Measurements from ENCODE around the gene TCP11L2. TPM values are rescaled to one million over a fixed set of nuclear protein-coding genes. Genes with fewer than 3 reads are reported as not detected.

The TCP11L2 gene
- polyA plus RNA-seq, 1 donor from 2014 or later, result 16.6 TPM

GRCh38 chr12:106281056-106281782 lies 21.3 kb upstream of the TCP11L2 start:
- H3K27ac ChIP-seq (ENCODE audit: low read length), result no peak overlapping the region
- no peak overlapping the region for H3K9ac ChIP-seq (ENCODE audit: low read length)
- H3K36me3 ChIP-seq (ENCODE audit: insufficient read depth, low read length), result no peaks in the 10 kb centered on the region
- H3K27me3 ChIP-seq (ENCODE audit: insufficient read depth, low read depth, low read length), result no peaks in the 10 kb centered on the region
- no peaks in the 10 kb centered on the region for H4K20me1 ChIP-seq (ENCODE audit: insufficient read depth)
- H3F3A ChIP-seq (ENCODE audit: insufficient read depth, low read length, poor library complexity, severe bottlenecking), result no peaks in the 10 kb centered on the region
- no peaks in the 10 kb centered on the region for H3K9me3 ChIP-seq (ENCODE audit: low read length)
- H3K4me3 ChIP-seq (ENCODE audit: low read length), result no peak overlapping the region
- TF ChIP-seq MXI1 (conservative IDR thresholded peaks at IDR 0.05; ENCODE audit: poor library complexity, severe bottlenecking), result no peak
- no peak for TF ChIP-seq SMC3 (conservative IDR thresholded peaks at IDR 0.05; ENCODE audit: poor library complexity)
- TF ChIP-seq, protein P1, sequence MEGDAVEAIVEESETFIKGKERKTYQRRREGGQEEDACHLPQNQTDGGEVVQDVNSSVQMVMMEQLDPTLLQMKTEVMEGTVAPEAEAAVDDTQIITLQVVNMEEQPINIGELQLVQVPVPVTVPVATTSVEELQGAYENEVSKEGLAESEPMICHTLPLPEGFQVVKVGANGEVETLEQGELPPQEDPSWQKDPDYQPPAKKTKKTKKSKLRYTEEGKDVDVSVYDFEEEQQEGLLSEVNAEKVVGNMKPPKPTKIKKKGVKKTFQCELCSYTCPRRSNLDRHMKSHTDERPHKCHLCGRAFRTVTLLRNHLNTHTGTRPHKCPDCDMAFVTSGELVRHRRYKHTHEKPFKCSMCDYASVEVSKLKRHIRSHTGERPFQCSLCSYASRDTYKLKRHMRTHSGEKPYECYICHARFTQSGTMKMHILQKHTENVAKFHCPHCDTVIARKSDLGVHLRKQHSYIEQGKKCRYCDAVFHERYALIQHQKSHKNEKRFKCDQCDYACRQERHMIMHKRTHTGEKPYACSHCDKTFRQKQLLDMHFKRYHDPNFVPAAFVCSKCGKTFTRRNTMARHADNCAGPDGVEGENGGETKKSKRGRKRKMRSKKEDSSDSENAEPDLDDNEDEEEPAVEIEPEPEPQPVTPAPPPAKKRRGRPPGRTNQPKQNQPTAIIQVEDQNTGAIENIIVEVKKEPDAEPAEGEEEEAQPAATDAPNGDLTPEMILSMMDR (IDR thresholded peaks at IDR 0.05; ENCODE audit: poor library complexity, severe bottlenecking), result no peak
- TF ChIP-seq EP300 (conservative IDR thresholded peaks at IDR 0.05; ENCODE audit: poor library complexity, severe bottlenecking), result no peak
- TF ChIP-seq REST (IDR thresholded peaks at IDR 0.05; ENCODE audit: borderline replicate concordance), result no peak
- no peak for TF ChIP-seq RAD21 (conservative IDR thresholded peaks at IDR 0.05)
- no peak for TF ChIP-seq EZH2 (IDR thresholded peaks at IDR 0.05; ENCODE audit: borderline replicate concordance, insufficient read depth, low read length, poor library complexity, severe bottlenecking)
- TF ChIP-seq TAF1 (IDR thresholded peaks at IDR 0.05; ENCODE audit: low read depth), result no peak
- no peak for TF ChIP-seq POLR2AphosphoS5 (IDR thresholded peaks at IDR 0.05)
- H3K4me2 ChIP-seq (ENCODE audit: low read length), result no peak overlapping the region
- no peaks in the 10 kb centered on the region for H3K9me2 ChIP-seq (ENCODE audit: insufficient read depth, low read length)
- no peaks in the 10 kb centered on the region for H3K79me2 ChIP-seq (replicated peaks; ENCODE audit: insufficient read depth, low read length)
- H2AFZ ChIP-seq (ENCODE audit: low read depth, low read length), result no peak overlapping the region

DNA sequence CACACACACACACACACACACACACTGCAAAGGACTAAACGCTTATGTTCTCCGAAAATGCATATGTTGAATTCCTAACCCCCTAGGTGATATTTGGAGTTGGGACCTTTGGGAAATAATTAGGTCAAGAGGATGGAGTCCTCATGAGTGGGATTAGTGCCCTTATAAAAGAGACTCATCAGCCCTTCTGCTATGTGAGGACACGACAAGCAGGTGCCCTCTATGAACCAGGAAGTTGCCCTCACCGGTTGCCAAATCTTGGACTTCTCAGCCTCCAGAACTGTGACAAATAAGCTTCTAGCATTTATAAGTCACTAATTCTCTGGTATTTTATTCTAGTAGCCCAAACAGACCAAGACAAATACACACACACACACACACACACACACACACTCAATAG lies 20.7 kb upstream of the TCP11L2 start:
- no peaks in the 10 kb centered on the region for H3F3A ChIP-seq (ENCODE audit: insufficient read depth, low read length, poor library complexity, severe bottlenecking)
- no peaks in the 10 kb centered on the region for H3K9me3 ChIP-seq (ENCODE audit: low read length)
- H3K9ac ChIP-seq (ENCODE audit: low read length), result no peak overlapping the region
- no peaks in the 10 kb centered on the region for H4K20me1 ChIP-seq (ENCODE audit: insufficient read depth)
- H3K4me3 ChIP-seq (ENCODE audit: low read length), result no peak overlapping the region
- no peak overlapping the region for H2AFZ ChIP-seq (ENCODE audit: low read depth, low read length)
- TF ChIP-seq MXI1 (conservative IDR thresholded peaks at IDR 0.05; ENCODE audit: poor library complexity, severe bottlenecking), result no peak
- TF ChIP-seq EZH2 (IDR thresholded peaks at IDR 0.05; ENCODE audit: borderline replicate concordance, insufficient read depth, low read length, poor library complexity, severe bottlenecking), result no peak
- TF ChIP-seq POLR2AphosphoS5 (IDR thresholded peaks at IDR 0.05), result no peak
- TF ChIP-seq, protein P1 (IDR thresholded peaks at IDR 0.05; ENCODE audit: poor library complexity, severe bottlenecking), result no peak
- no peak for TF ChIP-seq TAF1 (IDR thresholded peaks at IDR 0.05; ENCODE audit: low read depth)
- TF ChIP-seq REST (IDR thresholded peaks at IDR 0.05; ENCODE audit: borderline replicate concordance), result no peak
- TF ChIP-seq SMC3 (conservative IDR thresholded peaks at IDR 0.05; ENCODE audit: poor library complexity), result no peak
- TF ChIP-seq RAD21 (conservative IDR thresholded peaks at IDR 0.05), result no peak
- no peak for TF ChIP-seq EP300 (conservative IDR thresholded peaks at IDR 0.05; ENCODE audit: poor library complexity, severe bottlenecking)
- no peaks in the 10 kb centered on the region for H3K79me2 ChIP-seq (replicated peaks; ENCODE audit: insufficient read depth, low read length)
- no peak overlapping the region for H3K4me2 ChIP-seq (ENCODE audit: low read length)
- no peak overlapping the region for H3K27ac ChIP-seq (ENCODE audit: low read length)
- no peaks in the 10 kb centered on the region for H3K9me2 ChIP-seq (ENCODE audit: insufficient read depth, low read length)
- no peaks in the 10 kb centered on the region for H3K36me3 ChIP-seq (ENCODE audit: insufficient read depth, low read length)
- H3K27me3 ChIP-seq (ENCODE audit: insufficient read depth, low read depth, low read length), result no peaks in the 10 kb centered on the region

All from neural cell (in vitro differentiated cells).